ENCODE data around the gene NBEAL1. TPM values are rescaled to one million over a fixed set of nuclear protein-coding genes. Genes with fewer than 3 reads are reported as not detected.
"Not testable (repeated sequence)": the region's sequence is repeated elsewhere in the genome, so short reads cannot be mapped to it uniquely, and the experiment has no call there.

Gene NBEAL1
- total RNA-seq, 1 experiment from 2014 or later = 11.6 TPM

- no peak overlapping the region for H3K27ac ChIP-seq
- H3K27me3 ChIP-seq = no peaks in the 10 kb centered on the region
- no peak for DNase-seq
- no peaks in the 10 kb centered on the region for H3K9me3 ChIP-seq (replicated peaks)
- H3K36me3 ChIP-seq = peaks cover 25% of the 10 kb centered on the region
- H3K4me3 ChIP-seq = no peak overlapping the region
- H3K4me1 ChIP-seq = no peaks in the 10 kb centered on the region
These were observed 232.0 kb downstream of the NBEAL1 start for GRCh38 chr2:203246646-203247045.

DNA sequence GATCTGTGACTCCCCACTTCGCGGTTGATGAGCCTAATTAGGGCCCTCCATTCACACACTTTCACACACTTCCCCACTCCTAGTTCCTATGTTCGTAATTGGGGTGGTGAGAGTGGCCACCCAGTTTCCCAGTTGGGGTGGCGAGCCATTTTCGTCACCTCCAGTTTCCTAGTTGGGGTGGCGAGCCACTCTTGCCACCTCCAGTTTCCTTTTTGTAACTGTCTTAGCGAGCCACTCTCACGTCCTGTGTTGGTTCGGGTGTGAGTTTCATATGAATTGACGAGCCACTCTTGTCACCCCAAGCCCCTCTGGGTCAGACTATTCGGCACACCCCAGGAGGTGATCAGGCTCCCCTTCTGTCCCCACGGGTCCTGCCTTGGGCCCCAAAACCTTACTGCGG, 238.1 kb downstream of the NBEAL1 start:
- Histone ChIP-seq H3K27me3 (no peaks in the 10 kb centered on the region), H3K4me3 (no peak overlapping the region), H3K27ac (no peak overlapping the region), H3K4me1 (no peaks in the 10 kb centered on the region), H3K9me3 (replicated peaks) (no peaks in the 10 kb centered on the region), H3K36me3 (peaks cover 22% of the 10 kb centered on the region)
- no peak for DNase-seq

DNA sequence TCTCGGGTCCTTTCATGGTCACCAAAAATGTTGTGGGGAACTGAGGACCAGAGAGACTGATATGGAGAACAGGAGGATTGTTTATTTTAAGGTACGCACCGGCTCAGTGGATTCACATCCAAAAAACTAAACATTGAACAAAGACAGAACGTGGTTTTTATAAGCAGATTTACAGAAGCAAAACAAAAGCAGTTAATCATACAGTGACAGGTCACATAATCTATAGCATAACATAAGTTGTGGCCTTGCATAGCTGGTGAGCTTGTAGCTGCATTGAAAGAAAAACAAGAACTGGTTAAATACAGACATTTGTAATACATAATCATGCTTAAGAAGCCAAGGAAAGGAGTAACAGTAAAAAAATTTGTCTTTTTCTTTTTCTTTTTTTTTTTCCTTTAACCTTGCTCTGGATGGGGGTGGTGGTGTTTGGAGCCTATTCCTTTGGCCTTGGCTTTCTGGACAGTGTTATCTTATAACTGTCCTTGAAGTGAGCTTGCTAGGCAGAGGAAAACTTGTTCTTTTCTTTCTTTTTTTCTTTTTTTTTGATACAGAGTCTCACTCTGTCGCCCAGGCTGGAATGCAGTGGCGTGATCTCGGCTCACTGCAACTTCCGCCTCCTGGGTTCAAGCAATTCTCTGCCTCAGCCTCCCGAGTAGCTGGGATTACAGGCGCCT, 238.9 kb downstream of the NBEAL1 start:
- not testable (repeated sequence) for H3K27ac ChIP-seq; H3K4me3 ChIP-seq; H3K9me3 ChIP-seq (replicated peaks); DNase-seq; H3K27me3 ChIP-seq; H3K4me1 ChIP-seq
- peaks cover 22% of the 10 kb centered on the region for H3K36me3 ChIP-seq

GRCh38 chr2:203261326-203262159, 246.9 kb downstream of the NBEAL1 start:
- H3K27ac ChIP-seq = no peak overlapping the region

More at GRCh38 chr2:203261326-203262159, 246.9 kb downstream of the NBEAL1 start:
- Histone ChIP-seq H3K4me1 (no peaks in the 10 kb centered on the region), H3K4me3 (no peak overlapping the region), H3K9me3 (replicated peaks) (no peaks in the 10 kb centered on the region), H3K36me3 (peaks cover 21% of the 10 kb centered on the region), H3K27me3 (no peaks in the 10 kb centered on the region)
- DNase-seq = no peak

Other genes starting within 250 kb of the NBEAL1 start
- 4.8 and 5.8 TPM in 2 replicates for gene ICA1L, start 143.1 kb upstream of the NBEAL1 start, total RNA-seq (2014; rRNA removed; shearing (Covaris generic))
- 92.4 and 94.0 TPM in 2 replicates for gene WDR12, start 103.2 kb upstream of the NBEAL1 start, total RNA-seq (2014; rRNA removed; shearing (Covaris generic))
- 5.3 and 5.8 TPM in 2 replicates for gene CARF, start 102.6 kb upstream of the NBEAL1 start, total RNA-seq (2014; rRNA removed; shearing (Covaris generic))
- gene CYP20A1, start 224.1 kb downstream of the NBEAL1 start, total RNA-seq (2014; rRNA removed; shearing (Covaris generic)) = 19.4 and 21.8 TPM in 2 replicates

Data from SJCRH30 (cell line).